Hematopoietic multipotent progenitor cell treated with erythropoietin and hydrocortisone succinate and interleukin-3 and kit ligand, for 8 days (in vitro differentiated cells): ENCODE measurements around the gene SERPINB7.
A peak's percentile ranks its signal among the peaks of the same experiment; 100 is the strongest.

Experiments
- DNase-seq: peaks from one replicate; pipeline ENCODE4 v3.0.0-alpha.2; 2015

Gene SERPINB7

GRCh38 chr18:63788447-63789096, 13.4 kb downstream of the SERPINB7 start:
- peak; percentile 19 for DNase-seq

DNA sequence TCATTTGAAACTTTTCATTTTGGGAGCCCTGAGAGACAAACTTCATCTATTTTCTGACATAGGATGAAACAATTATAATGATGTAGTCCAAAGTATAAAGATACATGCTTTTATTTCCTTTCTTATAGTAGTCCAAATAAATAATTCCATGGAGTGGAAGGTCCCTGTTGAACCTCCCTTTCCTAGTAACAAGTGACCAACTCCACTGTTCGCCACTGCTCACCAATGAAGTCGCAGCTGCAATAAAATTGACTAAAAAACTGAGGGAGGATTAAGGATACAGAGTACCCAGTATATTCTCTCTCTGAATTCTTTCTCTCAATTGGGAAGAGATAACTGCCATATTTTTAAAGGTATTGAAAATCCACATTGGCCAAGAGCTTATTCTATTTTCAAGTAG, 14.1 kb downstream of the SERPINB7 start:
- DNase-seq = no peak

GRCh38 chr18:63795606-63796005, 20.4 kb downstream of the SERPINB7 start:
- no peak for DNase-seq

- DNase-seq = no peak
Measured at GRCh38 chr18:63799189-63799588, 24.0 kb downstream of the SERPINB7 start.

DNA sequence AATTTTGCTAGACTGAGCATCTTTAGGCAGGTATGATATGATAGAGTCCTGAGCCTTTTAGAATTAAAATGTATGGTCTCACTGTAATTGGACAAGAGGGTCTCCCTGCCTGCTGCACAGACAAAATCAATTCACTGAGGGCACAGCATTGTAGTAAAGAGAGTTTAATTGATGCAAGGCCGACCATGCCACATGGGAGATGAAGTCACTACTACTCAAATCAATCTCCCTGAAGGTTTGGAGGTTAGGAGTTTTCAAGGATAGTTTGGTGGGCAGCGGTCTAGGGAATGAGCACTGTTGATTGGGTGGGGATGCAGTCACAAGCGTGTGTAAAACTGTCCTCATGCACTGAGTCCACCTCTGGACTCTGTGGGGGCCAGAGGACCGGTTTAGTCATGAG, 26.1 kb downstream of the SERPINB7 start:
- DNase-seq = no peak

- DNase-seq = no peak
Measured at GRCh38 chr18:63808125-63808524, 32.9 kb downstream of the SERPINB7 start.

- no peak for DNase-seq
Measured at GRCh38 chr18:63817441-63818051, 42.3 kb downstream of the SERPINB7 start.

GRCh38 chr18:63818212-63818611, 43.0 kb downstream of the SERPINB7 start:
- no peak for DNase-seq

DNA sequence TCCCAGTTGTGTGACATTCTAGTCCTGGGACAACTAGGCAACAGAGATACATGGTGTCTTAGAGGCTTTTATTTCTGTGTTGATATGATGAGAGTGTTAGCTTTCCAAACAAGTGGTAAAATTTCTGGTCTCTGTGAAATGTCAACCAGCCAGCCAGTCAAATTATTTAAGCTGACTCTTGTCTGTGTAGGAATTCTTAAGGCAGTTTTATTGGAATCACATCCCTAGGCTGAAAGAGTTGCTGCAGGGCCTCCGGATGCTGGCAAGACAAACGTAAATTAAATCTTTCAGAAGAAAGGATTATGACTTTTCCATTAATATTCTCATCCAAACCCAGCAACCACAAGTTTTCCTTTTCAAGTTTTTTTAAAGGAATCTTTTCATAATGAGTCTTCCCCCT, 44.6 kb downstream of the SERPINB7 start:
- no peak for DNase-seq

GRCh38 chr18:63820694-63821093, 45.5 kb downstream of the SERPINB7 start:
- DNase-seq = no peak

GRCh38 chr18:63823516-63824219, 48.5 kb downstream of the SERPINB7 start:
- DNase-seq = peak; percentile 47

DNA sequence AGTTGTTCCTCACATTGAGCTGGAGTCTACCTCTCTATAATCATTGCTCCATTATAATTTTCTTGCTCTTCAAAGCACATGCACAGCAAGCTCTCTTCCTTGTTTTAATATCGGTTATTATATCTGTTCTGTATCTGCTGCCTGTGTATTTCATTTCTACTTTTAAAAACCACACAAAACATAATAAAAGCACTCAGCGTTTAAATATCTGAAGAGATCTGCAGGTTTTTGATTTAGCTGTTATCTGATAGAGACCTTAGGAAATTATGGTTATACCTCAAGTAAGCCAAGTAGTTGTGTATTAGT, 49.0 kb downstream of the SERPINB7 start:
- DNase-seq = no peak

DNA sequence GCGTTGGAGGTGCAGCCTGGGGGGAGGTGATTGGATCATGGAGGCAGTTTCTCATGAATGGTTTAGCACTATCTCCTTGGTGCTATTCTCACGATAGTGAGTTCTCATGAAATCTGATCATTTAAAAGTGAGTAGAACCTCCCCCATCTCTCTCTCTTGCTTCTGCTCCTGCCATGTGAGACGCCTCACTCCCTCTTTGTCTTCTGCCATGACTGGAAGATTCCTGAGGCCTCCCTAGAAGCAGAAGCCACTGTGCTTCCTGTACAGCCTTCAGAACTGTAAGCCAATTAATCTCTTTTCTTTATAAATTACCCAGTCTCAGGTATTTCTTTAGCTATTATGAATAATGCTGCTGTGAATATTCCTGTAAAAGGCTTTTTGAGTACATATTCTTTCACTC, 52.9 kb downstream of the SERPINB7 start:
- DNase-seq = no peak

DNA sequence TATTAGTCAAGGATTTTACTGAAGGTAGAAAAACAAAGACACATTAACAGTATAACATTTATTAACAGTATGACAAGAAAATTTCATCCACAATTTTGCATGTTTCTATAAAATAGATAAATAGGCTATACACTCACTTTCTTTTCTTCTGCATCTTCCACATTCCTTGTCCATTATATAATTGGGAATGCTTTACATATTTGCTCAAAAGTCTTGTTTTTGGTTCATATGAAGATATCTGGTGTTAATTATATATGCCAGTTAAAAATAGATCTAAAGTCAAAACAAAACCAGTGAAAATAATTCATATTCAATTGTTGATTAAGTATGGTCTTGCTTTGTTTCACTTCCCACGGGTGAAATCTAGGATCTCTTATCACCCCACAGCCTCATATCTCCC, 53.4 kb downstream of the SERPINB7 start:
- DNase-seq = no peak

- DNase-seq = no peak
Measured at GRCh38 chr18:63829886-63830285, 54.7 kb downstream of the SERPINB7 start.

- peak; percentile 42 for DNase-seq
Measured at GRCh38 chr18:63831080-63831788, 56.0 kb downstream of the SERPINB7 start.

DNA sequence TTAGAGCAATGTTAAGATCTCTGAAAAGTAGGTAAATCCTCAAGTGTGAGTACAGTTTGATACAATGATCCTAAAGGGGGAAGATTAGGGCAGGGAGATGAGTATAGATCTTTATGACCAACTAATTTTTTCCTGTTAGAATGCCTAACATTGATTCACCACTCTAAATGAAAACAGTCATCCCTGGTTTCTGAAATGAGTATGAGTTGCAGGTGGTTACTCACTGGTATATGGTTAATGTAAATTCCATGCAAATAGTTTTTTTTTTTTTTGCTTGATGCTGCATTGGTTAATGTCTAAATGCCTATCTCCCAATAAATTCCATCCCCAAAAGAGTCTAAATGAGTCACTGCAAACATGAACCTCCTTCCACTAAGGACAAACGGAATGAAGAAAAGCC, 57.3 kb downstream of the SERPINB7 start:
- no peak for DNase-seq

DNA sequence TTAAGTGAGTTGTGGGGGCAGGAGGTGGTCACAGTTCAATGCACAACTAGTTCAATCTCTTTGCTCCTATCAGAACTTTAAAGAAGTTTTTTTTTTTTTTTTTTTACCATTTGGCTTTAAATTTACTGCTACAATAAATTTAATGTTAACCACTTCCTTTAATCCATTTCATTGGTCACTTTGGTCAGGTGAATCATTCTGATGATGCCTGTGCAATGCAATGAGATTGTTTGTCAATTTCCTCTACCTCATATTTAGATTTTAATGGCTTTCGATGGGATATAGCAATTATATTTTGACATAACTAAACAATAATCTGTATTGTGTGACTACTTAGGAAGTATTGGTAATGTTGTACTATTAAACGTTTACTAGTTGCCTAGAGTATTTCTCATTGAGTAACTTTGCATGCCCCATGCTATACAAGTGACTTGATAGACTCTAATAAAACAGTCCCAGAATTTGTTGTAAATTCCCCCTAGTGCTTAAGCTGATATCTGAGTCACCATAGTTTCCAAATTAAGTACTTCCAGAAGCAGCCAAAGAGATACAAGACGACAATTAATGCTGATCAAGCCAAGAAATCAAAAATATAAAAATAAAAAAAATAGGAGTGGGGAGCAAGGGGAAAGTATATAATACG, 59.4 kb downstream of the SERPINB7 start:
- no peak for DNase-seq

GRCh38 chr18:63836456-63836855, 61.2 kb downstream of the SERPINB7 start:
- DNase-seq = no peak

DNA sequence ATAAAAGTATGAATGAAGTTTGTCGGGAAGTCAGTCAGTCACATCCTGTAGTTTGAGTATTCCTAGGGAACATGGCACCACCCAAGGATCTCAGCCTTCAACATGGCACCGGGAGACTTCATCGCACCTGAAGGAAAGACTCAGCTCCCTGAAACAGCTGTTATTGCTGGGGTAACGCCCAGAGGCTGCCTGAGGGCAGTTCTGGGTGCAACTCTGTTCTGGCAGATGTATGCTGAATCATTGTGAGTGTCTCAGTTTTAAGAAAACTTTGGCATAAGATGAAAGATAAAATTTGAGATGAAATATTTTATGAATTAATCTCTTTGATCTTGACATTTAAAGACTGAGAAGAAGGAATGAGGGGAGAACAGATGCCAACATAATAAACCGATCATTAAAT, 62.4 kb downstream of the SERPINB7 start:
- DNase-seq = no peak

DNA sequence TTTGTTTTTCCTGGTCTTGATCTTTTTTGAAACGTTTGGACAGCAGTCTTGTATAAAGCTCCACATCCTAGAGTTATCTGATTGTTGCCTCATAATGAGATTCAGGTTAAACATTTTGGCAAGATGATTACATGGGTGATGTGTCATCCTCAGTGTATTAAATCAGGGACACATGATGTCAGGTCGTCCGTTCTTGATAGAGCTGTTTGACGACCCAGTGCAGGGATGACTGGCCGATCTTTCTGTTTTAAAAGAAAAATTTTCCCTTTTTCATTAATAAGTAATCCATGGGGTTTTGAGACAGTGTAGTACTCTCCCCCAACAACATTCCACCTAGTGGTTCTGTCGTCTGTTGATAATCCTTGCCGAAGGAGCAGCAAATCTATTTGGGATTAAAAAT, 67.8 kb downstream of the SERPINB7 start:
- DNase-seq = no peak

GRCh38 chr18:63844254-63844653, 69.0 kb downstream of the SERPINB7 start:
- DNase-seq = peak; percentile 31

DNA sequence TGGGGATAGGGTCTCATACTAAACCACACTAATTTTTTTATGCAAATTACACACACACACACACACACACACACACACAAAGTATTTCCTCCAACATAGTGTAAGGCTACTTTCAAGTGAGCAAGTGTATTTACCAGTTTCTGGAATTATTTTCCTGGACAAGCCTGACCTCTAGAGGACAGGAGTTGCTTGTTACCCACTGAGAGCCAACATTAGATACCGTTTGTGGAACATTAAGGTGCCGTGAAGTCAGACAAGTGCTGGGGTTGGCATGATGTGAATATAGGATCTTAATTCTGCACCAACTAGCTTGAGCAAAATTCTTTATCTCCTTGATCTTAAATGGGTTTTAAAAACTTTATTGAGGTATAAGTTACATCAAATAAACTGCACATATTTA, 72.9 kb downstream of the SERPINB7 start:
- DNase-seq = peak; percentile 70
